ENCODE measurements around the gene P2RY6.

Gene P2RY6

DNA sequence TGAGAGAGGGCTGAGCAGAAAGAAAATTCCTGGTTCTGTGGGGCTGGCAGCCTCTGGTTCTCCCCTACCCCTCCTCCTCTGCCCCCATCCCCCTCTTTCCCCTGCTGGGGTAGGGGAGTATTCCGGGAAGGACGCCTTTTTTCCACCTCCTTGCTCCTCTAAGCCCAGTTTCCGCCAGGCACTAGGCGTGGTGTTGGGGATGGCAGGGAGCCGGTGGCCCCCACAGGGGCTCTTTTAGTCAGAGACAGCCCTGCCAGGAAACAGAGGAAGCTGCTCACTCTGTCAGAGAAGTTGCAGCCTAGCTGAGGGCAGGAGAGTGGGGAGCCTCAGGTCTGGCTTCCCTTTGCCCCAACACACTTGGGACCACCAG is 20.4 kb downstream of the P2RY6 start:
- no peak overlapping the region for H3K4me3 ChIP-seq (ENCODE audit: low read depth, low read length)
- DNase-seq (ENCODE audit: low read depth) = no peak
- TF ChIP-seq, protein P1, sequence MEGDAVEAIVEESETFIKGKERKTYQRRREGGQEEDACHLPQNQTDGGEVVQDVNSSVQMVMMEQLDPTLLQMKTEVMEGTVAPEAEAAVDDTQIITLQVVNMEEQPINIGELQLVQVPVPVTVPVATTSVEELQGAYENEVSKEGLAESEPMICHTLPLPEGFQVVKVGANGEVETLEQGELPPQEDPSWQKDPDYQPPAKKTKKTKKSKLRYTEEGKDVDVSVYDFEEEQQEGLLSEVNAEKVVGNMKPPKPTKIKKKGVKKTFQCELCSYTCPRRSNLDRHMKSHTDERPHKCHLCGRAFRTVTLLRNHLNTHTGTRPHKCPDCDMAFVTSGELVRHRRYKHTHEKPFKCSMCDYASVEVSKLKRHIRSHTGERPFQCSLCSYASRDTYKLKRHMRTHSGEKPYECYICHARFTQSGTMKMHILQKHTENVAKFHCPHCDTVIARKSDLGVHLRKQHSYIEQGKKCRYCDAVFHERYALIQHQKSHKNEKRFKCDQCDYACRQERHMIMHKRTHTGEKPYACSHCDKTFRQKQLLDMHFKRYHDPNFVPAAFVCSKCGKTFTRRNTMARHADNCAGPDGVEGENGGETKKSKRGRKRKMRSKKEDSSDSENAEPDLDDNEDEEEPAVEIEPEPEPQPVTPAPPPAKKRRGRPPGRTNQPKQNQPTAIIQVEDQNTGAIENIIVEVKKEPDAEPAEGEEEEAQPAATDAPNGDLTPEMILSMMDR (IDR thresholded peaks at IDR 0.05; ENCODE audit: insufficient read depth, low read depth, low read length, missing control alignments) = no peak

- DNase-seq (ENCODE audit: low read depth) = no peak
- TF ChIP-seq, protein P1 (IDR thresholded peaks at IDR 0.05; ENCODE audit: insufficient read depth, low read depth, low read length, missing control alignments) = no peak
- H3K4me3 ChIP-seq (ENCODE audit: low read depth, low read length) = no peak overlapping the region
Measured at GRCh38 chr11:73293356-73293936, 21.3 kb downstream of the P2RY6 start.

DNA sequence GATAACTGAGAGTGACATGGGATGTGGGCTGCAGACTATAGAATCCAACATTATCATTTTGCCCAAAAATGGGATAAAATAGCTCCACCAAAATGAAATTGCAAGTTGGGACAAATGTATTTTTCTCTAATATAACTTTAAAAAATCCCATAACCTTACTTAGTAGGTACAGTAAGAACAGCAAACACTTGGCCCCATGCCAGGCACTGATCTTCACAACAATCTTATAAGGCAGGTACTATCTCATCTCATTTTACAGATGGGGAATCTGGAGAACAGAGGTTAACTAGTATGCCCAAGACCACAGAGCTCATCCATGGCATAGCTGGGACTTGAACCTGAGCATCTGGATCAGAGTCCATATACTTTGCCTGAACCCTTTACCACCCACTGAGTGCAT is 22.5 kb downstream of the P2RY6 start:
- no peak overlapping the region for H3K4me3 ChIP-seq (ENCODE audit: low read depth, low read length)
- no peak for DNase-seq (ENCODE audit: low read depth)

DNA sequence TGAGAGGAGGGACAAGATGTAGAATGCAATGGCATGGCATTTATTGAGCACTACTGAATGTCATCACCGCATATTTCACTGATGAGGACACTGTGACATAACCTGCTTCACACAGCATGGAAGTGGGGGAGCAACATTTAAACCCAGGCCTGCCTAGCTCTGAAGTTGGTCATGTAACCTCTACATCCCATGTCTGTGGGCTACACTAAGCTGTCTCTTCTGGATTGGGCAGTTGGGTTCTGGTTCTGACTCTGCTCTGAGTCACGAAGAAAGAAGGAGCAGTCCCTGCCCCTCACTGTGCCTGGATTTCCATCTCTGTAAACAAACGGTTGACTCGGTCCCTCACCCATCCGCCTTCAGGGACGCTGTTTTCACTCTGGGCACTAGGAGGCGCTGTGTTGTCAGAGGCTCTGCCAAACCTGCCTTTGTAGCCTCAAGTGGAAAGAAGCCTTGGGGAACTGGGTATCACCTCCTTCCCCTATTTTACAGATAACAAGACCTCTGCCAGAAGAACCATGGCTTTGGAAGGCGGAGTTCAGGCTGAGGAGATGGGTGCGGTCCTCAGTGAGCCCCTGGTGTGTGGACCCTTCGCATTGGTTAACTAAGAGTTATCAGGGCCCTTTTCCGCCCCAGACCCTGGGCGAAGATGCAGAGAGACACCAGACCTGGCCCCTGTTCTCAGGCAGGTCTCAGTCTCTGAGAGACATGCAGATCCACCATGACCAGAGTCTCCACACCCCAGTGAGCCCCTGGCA is 23.3 kb downstream of the P2RY6 start:
- TF ChIP-seq, protein P1 (IDR thresholded peaks at IDR 0.05; ENCODE audit: insufficient read depth, low read depth, low read length, missing control alignments) = peak; percentile 99
- DNase-seq (ENCODE audit: low read depth) = peak; percentile 78
- no peak overlapping the region for H3K4me3 ChIP-seq (ENCODE audit: low read depth, low read length)

More for the DNA sequence above, 22.5 kb downstream of the P2RY6 start:
- TF ChIP-seq, protein P1 (IDR thresholded peaks at IDR 0.05; ENCODE audit: insufficient read depth, low read depth, low read length, missing control alignments) = no peak

- TF ChIP-seq, protein P1 (IDR thresholded peaks at IDR 0.05; ENCODE audit: insufficient read depth, low read depth, low read length, missing control alignments) = no peak
- DNase-seq (ENCODE audit: low read depth) = no peak
Measured at GRCh38 chr11:73295996-73296318, 23.8 kb downstream of the P2RY6 start.

DNA sequence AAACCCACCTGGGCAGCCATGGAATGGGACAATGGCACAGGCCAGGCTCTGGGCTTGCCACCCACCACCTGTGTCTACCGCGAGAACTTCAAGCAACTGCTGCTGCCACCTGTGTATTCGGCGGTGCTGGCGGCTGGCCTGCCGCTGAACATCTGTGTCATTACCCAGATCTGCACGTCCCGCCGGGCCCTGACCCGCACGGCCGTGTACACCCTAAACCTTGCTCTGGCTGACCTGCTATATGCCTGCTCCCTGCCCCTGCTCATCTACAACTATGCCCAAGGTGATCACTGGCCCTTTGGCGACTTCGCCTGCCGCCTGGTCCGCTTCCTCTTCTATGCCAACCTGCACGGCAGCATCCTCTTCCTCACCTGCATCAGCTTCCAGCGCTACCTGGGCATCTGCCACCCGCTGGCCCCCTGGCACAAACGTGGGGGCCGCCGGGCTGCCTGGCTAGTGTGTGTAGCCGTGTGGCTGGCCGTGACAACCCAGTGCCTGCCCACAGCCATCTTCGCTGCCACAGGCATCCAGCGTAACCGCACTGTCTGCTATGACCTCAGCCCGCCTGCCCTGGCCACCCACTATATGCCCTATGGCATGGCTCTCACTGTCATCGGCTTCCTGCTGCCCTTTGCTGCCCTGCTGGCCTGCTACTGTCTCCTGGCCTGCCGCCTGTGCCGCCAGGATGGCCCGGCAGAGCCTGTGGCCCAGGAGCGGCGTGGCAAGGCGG is 24.5 kb downstream of the P2RY6 start:
- no peak overlapping the region for H3K4me3 ChIP-seq (ENCODE audit: low read depth, low read length)
- DNase-seq (ENCODE audit: low read depth) = no peak
- TF ChIP-seq, protein P1 (IDR thresholded peaks at IDR 0.05; ENCODE audit: insufficient read depth, low read depth, low read length, missing control alignments) = no peak

More at GRCh38 chr11:73295996-73296318, 23.8 kb downstream of the P2RY6 start:
- H3K4me3 ChIP-seq (ENCODE audit: low read depth, low read length) = no peak overlapping the region

Data from GM12865 (cell line).